Measurements from ENCODE around the gene WDR93.

WDR93 gene

GRCh38 chr15:89749054-89749453 is 58.4 kb downstream of the WDR93 start:
- DNase-seq (ENCODE audit: low read depth, low spot score): no peak

DNA sequence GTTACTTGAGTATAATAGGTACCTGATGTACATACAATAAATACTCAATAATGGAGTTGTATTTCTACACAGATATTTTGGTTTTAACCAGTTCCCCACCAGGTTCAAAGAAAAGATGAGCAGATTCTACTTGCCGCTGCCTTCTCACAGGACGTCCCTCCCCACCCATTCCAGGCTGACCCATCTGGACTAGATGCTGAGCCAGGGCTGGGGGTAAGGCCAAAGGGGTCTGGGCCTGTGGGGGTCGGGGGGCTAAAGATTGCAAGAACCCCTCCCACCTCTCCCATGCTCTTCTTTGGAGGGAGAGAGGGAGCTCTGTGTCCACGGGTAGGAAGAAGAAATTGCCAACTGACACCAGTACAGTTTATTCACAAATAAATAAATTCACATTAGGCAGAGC is 58.9 kb downstream of the WDR93 start:
- no peak for DNase-seq (ENCODE audit: low read depth, low spot score)

DNA sequence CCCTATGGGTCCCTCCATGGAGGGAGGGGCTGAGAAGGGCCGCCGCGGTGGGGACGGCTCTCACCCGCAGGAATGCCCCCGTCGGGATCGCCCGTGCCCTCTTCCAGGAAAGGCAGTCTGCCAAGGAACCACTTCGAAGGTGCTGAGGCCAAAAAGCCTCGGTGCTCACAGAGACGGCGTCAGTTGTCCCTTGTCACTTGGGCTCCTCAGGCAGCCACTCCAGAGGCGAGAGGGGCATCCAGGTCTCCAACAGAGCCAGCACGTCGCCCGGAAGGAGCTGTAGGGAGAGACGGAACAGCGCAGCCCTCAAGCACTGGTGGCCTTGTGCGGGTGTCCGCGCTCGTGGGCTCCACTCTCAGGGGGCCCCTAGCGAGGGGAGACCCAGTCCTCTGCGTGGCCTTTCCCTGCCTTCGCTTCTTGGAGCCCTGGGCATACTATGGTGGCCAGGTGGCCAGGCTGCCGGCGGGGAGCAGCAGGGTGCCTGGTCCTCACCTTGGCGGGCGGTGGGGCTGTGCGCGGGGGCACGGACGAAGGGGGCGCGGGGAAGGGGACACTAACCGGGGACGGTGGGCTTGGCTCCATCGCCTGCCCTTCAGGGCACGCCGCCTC is 59.4 kb downstream of the WDR93 start:
- no peak for DNase-seq (ENCODE audit: low read depth, low spot score)

DNA sequence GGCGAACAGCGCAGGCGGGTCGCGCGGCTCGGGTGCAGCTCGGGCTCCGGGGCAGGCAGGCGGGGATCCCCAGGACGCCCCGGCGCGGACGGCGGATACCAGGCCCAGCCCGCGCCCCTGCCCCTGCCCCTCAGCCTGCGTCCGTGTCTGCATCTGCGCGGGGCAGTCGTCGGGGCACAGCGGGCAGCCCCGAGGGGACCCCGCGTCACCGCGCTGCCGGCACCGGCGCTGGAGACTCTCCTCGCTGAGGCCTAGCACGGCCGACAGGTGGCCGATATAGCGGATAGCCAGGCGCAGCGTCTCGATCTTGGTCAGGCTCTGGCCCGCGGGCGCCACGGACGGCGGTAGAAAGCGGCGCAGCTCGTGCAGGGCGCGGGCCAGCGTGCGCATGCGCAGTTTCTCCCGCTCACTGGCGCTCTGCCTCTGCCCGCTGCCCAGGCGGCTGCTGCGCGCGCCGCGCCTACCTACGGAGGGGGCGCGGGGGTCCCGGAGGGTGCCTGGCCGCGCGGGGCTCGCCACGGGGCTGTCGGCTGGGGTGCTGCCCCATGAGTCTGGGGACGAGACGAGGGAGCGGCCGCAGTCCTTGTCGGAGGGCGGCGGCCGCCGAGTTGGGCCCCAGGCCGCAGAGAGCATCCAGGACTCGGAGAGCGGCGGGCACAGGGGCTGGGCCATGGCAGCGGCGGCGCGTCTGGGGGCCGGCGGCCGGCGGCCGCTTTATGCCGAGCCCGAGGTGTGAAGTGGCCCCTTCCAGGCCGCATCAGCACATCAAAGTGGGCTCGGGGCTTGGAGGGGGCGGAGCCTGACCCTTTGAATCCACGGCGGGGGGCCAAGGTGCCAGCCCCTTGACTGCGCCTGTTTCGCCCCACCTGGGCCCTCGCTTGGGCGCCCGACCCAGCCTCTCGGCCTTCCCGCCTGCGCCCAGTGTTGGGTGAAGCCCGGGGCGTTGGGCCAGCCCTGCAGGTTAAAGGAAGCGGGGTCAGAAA is 60.2 kb downstream of the WDR93 start, which contains the start of gene MESP1:
Gene MESP1 (minus strand): TSS at position 690 of the 983 bp plus-strand sequence. CDS start 18 bp downstream, at position 672.
- DNase-seq (ENCODE audit: low read depth, low spot score): peak; percentile 56

- DNase-seq (ENCODE audit: low read depth, low spot score): no peak
These were observed 61.1 kb downstream of the WDR93 start for GRCh38 chr15:89751748-89752147.

DNA sequence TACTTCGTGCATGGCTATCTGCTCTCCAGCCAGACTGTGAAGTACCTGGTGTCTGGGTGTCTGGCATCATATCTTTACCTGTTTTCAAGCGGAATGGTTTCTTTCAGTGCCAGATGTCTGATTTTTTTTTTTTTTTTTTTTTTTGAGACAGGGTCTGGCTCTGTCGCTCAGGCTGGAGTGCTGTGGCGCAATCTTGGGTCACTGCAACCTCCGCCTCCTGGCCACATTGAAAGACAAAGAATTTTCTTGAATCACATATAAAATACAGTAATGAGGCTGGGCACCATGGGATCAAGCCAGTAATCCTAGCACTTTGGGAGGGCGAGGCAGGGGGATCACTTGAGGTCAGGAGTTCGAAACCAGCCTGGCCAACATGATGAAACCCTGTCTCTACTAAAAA is 63.2 kb downstream of the WDR93 start:
- DNase-seq (ENCODE audit: low read depth, low spot score): no peak

DNA sequence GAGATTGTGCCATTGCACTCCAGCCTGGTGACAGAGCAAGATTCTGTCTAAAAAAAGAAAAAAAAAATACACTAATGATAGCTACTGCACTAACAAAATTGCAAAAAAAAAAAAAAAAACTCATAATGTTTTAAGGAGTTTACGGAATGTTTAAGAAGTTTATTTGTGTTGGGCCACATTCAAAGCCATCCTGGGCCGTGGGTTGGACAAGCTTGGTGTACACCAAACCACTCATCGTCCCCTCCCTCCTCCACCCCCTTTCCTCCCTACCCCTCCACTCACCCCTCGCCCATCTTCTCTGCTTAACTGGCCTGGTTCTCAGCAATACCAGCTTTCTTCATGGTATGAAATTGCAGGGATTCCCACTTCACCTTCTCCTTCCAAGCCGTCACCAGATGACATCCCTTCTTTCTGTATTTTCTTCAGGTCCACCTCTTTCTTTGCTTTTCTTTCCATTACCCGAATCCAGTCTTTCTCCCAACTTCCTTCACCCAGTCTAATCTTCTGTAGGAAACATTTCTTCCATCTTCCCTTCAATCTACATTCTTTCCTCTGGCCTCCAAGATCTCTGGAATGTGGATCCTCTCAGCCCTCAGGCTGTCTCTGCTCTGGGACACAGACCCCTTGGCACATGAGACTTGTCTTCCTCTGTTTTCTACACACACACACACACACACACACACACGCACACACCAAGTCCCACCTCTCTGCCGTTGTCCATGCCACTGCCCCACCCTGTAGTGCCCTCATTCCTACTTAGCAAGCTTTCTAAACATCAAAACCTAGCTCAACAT is 63.9 kb downstream of the WDR93 start:
- DNase-seq (ENCODE audit: low read depth, low spot score): no peak

DNA sequence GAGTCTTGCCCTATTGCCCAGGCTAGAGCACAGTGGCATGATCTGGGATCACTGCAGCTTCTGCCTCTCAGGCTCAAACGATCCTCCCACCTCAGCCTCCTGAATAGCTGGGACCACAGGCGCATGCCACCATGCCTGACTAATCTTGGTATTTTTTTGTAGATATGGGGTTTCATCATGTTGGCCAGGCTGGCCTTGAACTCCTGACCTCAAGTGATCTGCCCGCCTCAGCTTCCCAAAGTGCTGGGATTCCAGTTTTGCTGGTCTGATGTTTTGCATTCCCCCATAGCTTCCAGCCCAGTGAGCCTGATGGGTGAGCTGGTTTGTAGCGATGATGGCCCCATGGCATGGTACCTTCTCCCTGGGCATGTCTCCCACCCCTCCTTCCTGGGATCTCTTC is 65.1 kb downstream of the WDR93 start:
- no peak for DNase-seq (ENCODE audit: low read depth, low spot score)

- DNase-seq (ENCODE audit: low read depth, low spot score): no peak
These were observed 66.3 kb downstream of the WDR93 start for GRCh38 chr15:89756897-89757296.

GRCh38 chr15:89758283-89758682 is 67.7 kb downstream of the WDR93 start:
- no peak for DNase-seq (ENCODE audit: low read depth, low spot score)

DNA sequence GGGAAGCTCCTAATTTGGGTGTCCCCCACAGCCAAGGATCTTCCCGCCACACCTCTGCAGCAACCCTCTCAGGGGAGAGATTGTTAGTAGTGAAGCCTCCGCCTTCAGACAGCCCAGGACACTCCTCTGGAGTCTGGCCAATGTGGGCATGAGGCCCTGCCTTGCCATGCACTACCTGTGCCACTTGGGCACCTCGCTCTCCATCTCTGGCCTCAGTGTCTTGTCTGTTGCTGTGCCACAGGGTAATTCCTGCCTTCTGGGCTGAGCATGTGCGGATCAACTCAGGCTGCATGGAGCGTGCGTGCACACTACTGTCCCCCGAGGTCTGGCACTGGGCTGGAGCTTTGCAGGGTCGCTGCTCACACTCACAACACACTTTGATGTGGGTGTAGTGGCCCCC is 68.4 kb downstream of the WDR93 start:
- DNase-seq (ENCODE audit: low read depth, low spot score): no peak

- no peak for DNase-seq (ENCODE audit: low read depth, low spot score)
These were observed 69.2 kb downstream of the WDR93 start for GRCh38 chr15:89759835-89760234.

- DNase-seq (ENCODE audit: low read depth, low spot score): no peak
These were observed 69.8 kb downstream of the WDR93 start for GRCh38 chr15:89760303-89761008.

DNA sequence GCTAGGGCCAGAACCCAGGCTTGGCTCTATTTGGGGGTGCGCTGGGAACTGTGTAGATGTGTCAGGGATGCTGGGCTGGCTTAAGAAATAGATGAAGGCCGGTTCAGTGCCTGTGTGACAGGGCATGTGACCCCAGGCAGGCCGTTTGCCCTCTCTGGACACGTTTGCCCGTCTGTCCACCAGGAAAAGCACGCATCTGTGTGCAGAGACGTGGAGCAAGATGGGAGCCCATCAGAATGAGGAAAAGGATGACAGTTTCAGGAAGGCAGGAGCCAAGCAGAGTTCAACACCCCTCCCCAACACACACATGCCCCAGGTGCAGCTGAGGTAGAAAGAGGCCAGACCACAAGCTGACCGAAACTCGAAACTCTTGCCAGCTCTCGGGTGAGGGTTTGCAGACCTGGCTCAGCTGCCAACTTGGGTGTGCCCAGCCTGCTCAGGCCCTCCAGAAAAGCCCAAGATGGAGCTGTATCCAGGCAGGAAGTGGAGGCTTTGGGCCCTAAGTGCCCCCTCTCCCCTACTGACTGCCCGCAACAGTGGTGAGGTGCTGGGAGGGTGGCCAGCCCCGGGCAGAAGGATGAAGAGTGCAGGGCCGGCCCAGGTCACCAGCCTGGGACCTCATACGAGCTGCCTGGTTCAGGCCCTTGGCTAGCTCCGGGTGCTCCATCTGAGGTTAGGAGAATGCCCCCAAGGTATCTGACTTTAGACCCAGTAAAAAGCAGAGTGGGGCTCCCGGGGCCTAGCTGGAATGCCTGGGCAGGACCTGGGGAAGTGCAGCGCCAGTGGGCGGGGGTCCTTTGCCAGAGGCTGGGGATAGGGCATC is 70.6 kb downstream of the WDR93 start:
- DNase-seq (ENCODE audit: low read depth, low spot score): no peak

DNA sequence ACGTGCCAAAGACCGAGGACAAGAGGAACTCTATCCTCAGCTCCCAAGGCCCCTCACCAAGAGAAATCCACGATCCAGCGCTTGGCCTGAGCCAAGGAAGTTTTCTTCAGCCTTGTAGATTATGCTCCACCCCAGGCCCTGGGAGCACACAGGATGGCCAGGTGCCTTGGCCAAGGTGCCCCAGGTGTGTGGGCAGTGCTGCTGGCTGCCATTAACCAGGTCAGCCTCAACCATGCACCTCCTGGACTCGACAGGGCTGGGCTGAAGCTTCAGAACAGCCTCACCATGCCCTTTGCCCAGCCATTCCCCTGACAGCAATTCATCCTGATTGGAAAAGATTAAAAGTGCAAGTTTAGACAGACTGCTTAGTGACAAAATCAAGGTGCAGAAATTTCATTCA is 71.3 kb downstream of the WDR93 start:
- DNase-seq (ENCODE audit: low read depth, low spot score): no peak

DNA sequence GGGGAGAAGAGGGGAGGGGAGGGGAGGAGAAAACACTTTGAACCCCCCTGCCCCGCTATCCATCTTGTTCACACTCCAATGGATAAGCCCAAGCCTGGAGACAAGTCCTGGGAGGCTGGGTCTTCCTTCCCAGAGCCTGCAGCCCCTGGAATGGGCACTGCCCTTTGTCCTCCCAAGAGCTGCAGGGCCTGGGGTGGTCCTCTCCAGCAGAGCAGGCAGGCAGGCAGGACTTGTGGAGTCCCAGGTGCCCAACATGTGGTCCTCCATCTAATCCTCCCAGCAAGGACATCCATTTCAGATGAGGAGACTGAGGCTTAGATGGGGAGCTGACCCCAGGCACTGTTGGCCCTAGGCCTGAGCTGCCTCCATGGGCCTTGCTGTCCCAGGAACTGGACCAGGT is 75.1 kb downstream of the WDR93 start:
- no peak for DNase-seq (ENCODE audit: low read depth, low spot score)

- DNase-seq (ENCODE audit: low read depth, low spot score): no peak
These were observed 76.0 kb downstream of the WDR93 start for GRCh38 chr15:89766357-89767311.

- DNase-seq (ENCODE audit: low read depth, low spot score): no peak
These were observed 76.9 kb downstream of the WDR93 start for GRCh38 chr15:89767411-89767915.

DNA sequence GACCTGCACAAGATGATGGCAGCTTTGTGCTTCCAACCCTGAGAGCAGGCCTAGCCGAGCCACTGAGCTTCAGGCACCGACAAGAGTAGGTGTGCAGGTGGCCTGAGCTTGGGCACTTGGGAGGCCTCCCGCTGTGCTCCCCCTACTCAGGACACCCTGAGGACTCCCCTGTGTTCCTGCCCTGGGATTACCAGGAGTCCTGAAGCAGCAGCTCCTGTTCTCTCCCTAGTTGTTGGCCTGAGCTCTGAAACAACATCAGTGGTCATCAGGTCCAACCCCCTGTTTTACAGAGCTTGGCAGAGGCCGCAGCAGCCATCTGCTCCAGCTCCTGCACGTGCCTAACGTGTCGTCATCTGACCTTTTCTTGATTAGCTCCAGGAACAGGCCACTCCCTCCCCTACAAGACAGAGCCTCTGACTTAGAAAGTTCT is 77.5 kb downstream of the WDR93 start:
- DNase-seq (ENCODE audit: low read depth, low spot score): no peak

Data from smooth muscle cell of the brain vasculature (primary cell).